ENCODE results near the gene ANKRD53.
A peak's percentile ranks its signal among the peaks of the same experiment; 100 is the strongest.

DNA sequence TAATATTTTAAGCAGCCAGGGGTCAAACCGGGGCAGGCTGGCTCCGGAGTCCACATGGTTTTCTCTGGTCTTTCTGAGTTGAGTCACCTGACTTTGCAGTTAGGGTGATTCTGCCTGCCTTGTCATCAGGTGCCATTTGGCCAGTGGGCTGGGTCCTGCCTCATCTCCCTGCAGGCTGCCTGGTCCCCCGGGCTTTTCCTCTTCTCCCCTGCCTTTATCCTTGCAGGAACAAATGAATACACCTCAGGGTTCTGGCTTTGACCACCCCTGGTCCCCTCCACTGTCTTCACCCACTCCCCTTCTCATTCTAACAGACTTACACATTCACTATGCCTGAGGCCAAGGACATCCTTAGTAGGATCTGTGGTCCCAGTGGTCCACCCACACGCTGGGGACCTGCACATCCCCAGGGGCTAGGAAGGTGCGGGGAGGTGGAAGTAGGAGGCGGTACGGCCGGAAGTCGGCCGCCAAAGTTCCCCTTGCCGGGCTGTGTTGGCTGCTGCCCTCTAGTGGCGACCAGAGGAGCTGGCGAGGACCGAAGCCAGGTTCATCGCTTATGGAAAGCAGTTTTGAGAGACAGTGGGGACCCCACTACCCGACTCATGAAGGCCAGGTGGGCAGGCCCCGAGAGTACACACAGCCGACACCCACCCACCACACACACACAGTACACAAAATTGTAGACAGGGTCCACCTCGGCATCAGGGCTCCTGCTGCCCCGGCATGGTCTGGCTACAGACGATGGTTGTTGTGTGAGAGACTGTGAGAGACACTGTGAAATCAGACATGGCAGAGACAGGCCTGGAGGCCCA is 22.6 kb downstream of the ANKRD53 start:
- TF ChIP-seq CTCF (IDR thresholded peaks at IDR 0.05) (peak; percentile 70 to 95), POLR2AphosphoS5 (IDR thresholded peaks at IDR 0.05) (no peak), POLR2A (IDR thresholded peaks at IDR 0.05) (no peak)
